H1 (cell line): Measurements from ENCODE around the gene STK11IP. TPM values are rescaled to one million over a fixed set of nuclear protein-coding genes. Genes with fewer than 3 reads are reported as not detected.

Experiments used
- CBX8 ChIP-seq: fragments of 300-800, 300-1000 bp; sonication (generic); IDR thresholded peaks from 2 replicates; pipeline ENCODE4 v1.7.1; 2016; ENCODE audit warnings: low read depth, low read length, borderline replicate concordance
- CTBP2 ChIP-seq: IDR thresholded peaks from 2 replicates; pipeline ENCODE4 v1.7.0; 2011; ENCODE audit warnings: borderline replicate concordance, mild to moderate bottlenecking, moderate library complexity, mixed read lengths, low read length; ENCODE audit not compliant: insufficient read depth, insufficient read length
- CTCF ChIP-seq, 3 experiments: IDR thresholded peaks; 1 replicate in 2 of 3; 2 replicates in 1 of 3; pipeline versions ENCODE4 v1.5.1 to v1.6.1; 2011; ENCODE audit warnings: low read length in 3 of 3, mild to moderate bottlenecking in 3 of 3, inconsistent platforms in 2 of 3, low read depth in 1 of 3, moderate library complexity in 1 of 3; ENCODE audit not compliant: insufficient read depth in 1 of 3; ENCODE audit errors: control extremely low read depth in 1 of 3
- EGR1 ChIP-seq: IDR thresholded peaks from 2 replicates; pipeline ENCODE4 v1.6.1; 2011; ENCODE audit warnings: low read depth, low read length, borderline replicate concordance
- GTF2F1 ChIP-seq: IDR thresholded peaks from 2 replicates; pipeline ENCODE4 v1.6.1; 2012; ENCODE audit warnings: low read depth, low read length, improper control_type of control experiment, borderline replicate concordance
- JUND ChIP-seq: IDR thresholded peaks from 2 replicates; pipeline ENCODE4 v1.6.1; 2011; ENCODE audit warnings: mild to moderate bottlenecking, improper control_type of control experiment, low read length
- RBBP5 ChIP-seq: IDR thresholded peaks from 2 replicates; pipeline ENCODE4 v1.7.1; 2012; ENCODE audit warnings: low read depth, mild to moderate bottlenecking, inconsistent platforms, low read length, moderate library complexity, borderline replicate concordance
- polyA plus RNA-seq, 7 experiments: library from polyadenylated mRNA; depleted of rRNA in 3 of 7; stranded (reverse) in 5 of 7; unstranded in 2 of 7; fragments of >200 nt in 5 of 7; fragments of 200-250 nt in 2 of 7; gene quantifications; 1 replicate in 5 of 7; 2 replicates in 1 of 7; 4 replicates in 1 of 7; pipeline versions ENCODE4 v1.2.1 to v1.2.3, GENCODE V29; 2011 to 2013; ENCODE audit warnings: missing spikeins in 2 of 7, mixed read lengths in 2 of 7
- total RNA-seq: library from RNA; stranded (reverse); fragmentation: NEBNext Ultra II Directional; extraction: Animal tissue kit (Norgen Biotek cat#: 25700); gene quantifications from 2 replicates; pipeline ENCODE4 v1.2.1, GENCODE V29; 2021

STK11IP gene
- total and polyA plus RNA-seq, 2 of the 8 experiments (the other 6 are each of a cell fraction or from before 2014, with no cell fraction given), result 18.5 to 29.6 TPM

GRCh38 chr2:219631406-219631891 is 33.8 kb downstream of the STK11IP start (continued):
- no peak for TF ChIP-seq GTF2F1
- no peak for TF ChIP-seq CBX8
- TF ChIP-seq EGR1, result no peak
- no peak for TF ChIP-seq CTBP2
- TF ChIP-seq CTCF (IDR thresholded peaks at IDR 0.05; ENCODE audit: control extremely low read depth in 1 of 3, insufficient read depth in 1 of 3, low read depth in 1 of 3, low read length in 3 of 3), result no peak
- TF ChIP-seq JUND, result no peak
- no peak for TF ChIP-seq RBBP5
- TF ChIP-seq, all 59 proteins: peak for 0
